ENCODE results near the gene LRRC1.

- TF ChIP-seq, protein P1, sequence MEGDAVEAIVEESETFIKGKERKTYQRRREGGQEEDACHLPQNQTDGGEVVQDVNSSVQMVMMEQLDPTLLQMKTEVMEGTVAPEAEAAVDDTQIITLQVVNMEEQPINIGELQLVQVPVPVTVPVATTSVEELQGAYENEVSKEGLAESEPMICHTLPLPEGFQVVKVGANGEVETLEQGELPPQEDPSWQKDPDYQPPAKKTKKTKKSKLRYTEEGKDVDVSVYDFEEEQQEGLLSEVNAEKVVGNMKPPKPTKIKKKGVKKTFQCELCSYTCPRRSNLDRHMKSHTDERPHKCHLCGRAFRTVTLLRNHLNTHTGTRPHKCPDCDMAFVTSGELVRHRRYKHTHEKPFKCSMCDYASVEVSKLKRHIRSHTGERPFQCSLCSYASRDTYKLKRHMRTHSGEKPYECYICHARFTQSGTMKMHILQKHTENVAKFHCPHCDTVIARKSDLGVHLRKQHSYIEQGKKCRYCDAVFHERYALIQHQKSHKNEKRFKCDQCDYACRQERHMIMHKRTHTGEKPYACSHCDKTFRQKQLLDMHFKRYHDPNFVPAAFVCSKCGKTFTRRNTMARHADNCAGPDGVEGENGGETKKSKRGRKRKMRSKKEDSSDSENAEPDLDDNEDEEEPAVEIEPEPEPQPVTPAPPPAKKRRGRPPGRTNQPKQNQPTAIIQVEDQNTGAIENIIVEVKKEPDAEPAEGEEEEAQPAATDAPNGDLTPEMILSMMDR (IDR thresholded peaks at IDR 0.05): peak in 3 of 6 experiments; percentile 9 to 40 (median 18)
- TF ChIP-seq POLR2A (IDR thresholded peaks at IDR 0.05): no peak
Observed at GRCh38 chr6:53862662-53863462, 68.1 kb downstream of the LRRC1 start.
